Ishikawa (cell line): ENCODE measurements around the gene GRID1.
A peak's percentile ranks its signal among the peaks of the same experiment; 100 is the strongest.

Experiments
- CEBPB ChIP-seq: IDR thresholded peaks from 2 replicates; pipeline ENCODE4 v1.6.1; 2012
- CREB1 ChIP-seq: IDR thresholded peaks from 2 replicates; pipeline ENCODE4 v1.6.1; 2012; ENCODE audit warnings: low read depth
- EGR1 ChIP-seq: IDR thresholded peaks from 2 replicates; pipeline ENCODE4 v1.6.1; 2012
- EP300 ChIP-seq: IDR thresholded peaks from 2 replicates; pipeline ENCODE4 v1.6.1; 2012; ENCODE audit warnings: borderline replicate concordance
- FOXM1 ChIP-seq: IDR thresholded peaks from 2 replicates; pipeline ENCODE4 v1.6.1; 2012; ENCODE audit warnings: low read depth, borderline replicate concordance
- NFIC ChIP-seq: IDR thresholded peaks from 2 replicates; pipeline ENCODE4 v1.6.1; 2012
- RAD21 ChIP-seq: IDR thresholded peaks from 2 replicates; pipeline ENCODE4 v1.6.1; 2012; ENCODE audit warnings: low read depth
- TAF1 ChIP-seq: IDR thresholded peaks from 2 replicates; pipeline ENCODE4 v1.6.1; 2012; ENCODE audit warnings: low read depth, mild to moderate bottlenecking
- TCF12 ChIP-seq: IDR thresholded peaks from 2 replicates; pipeline ENCODE4 v1.6.1; 2012; ENCODE audit warnings: low read depth
- TEAD4 ChIP-seq: IDR thresholded peaks from 2 replicates; pipeline ENCODE4 v1.6.1; 2012
- USF1 ChIP-seq: IDR thresholded peaks from 2 replicates; pipeline ENCODE4 v1.6.1; 2012
- YY1 ChIP-seq: IDR thresholded peaks from 2 replicates; pipeline ENCODE4 v1.6.1; 2012; ENCODE audit warnings: low read depth
- ZBTB7A ChIP-seq: IDR thresholded peaks from 2 replicates; pipeline ENCODE4 v1.6.1; 2012; ENCODE audit warnings: low read depth
- TF ChIP-seq, protein P1 (sequence below): IDR thresholded peaks from 2 replicates; pipeline ENCODE4 v1.6.1; 2012; ENCODE audit warnings: low read depth, mild to moderate bottlenecking
- TF ChIP-seq, protein P2 (sequence below): IDR thresholded peaks from 2 replicates; pipeline ENCODE4 v1.6.1; 2012

GRID1 gene

GRCh38 chr10:86261941-86262687, 104.5 kb downstream of the GRID1 start:
- TF ChIP-seq RAD21 (peak; percentile 54), NFIC (peak; percentile 35; the same call in 1 of the 2 replicates), TCF12 (no peak)

DNA sequence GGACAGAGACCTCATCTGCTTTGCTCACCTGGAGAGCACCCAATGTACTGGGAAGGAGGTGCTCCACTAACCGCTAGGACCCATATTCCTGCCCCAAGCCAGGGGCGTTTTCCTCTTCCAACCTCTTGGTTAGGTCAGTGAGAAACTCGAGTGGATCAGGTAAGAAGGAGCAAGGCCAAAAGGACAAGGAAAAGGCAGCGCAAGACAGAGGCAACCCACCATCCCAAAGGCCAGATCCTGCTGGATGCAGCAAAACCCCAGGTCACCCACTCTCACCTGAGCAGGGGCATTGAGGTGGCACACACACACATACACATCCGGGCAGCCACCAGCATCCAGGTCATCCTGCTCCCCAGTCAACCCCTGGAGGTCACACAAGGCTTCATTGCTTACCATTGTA, 105.1 kb downstream of the GRID1 start:
- TF ChIP-seq TAF1 (no peak), USF1 (no peak), EP300 (no peak), FOXM1 (no peak), TEAD4 (no peak), EGR1 (no peak), YY1 (no peak), CREB1 (no peak), TCF12 (no peak), ZBTB7A (no peak), CEBPB (no peak), NFIC (no peak), RAD21 (no peak)
- TF ChIP-seq, protein P1, sequence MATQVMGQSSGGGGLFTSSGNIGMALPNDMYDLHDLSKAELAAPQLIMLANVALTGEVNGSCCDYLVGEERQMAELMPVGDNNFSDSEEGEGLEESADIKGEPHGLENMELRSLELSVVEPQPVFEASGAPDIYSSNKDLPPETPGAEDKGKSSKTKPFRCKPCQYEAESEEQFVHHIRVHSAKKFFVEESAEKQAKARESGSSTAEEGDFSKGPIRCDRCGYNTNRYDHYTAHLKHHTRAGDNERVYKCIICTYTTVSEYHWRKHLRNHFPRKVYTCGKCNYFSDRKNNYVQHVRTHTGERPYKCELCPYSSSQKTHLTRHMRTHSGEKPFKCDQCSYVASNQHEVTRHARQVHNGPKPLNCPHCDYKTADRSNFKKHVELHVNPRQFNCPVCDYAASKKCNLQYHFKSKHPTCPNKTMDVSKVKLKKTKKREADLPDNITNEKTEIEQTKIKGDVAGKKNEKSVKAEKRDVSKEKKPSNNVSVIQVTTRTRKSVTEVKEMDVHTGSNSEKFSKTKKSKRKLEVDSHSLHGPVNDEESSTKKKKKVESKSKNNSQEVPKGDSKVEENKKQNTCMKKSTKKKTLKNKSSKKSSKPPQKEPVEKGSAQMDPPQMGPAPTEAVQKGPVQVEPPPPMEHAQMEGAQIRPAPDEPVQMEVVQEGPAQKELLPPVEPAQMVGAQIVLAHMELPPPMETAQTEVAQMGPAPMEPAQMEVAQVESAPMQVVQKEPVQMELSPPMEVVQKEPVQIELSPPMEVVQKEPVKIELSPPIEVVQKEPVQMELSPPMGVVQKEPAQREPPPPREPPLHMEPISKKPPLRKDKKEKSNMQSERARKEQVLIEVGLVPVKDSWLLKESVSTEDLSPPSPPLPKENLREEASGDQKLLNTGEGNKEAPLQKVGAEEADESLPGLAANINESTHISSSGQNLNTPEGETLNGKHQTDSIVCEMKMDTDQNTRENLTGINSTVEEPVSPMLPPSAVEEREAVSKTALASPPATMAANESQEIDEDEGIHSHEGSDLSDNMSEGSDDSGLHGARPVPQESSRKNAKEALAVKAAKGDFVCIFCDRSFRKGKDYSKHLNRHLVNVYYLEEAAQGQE, result no peak
- TF ChIP-seq, protein P2, sequence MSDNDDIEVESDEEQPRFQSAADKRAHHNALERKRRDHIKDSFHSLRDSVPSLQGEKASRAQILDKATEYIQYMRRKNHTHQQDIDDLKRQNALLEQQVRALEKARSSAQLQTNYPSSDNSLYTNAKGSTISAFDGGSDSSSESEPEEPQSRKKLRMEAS, result no peak

DNA sequence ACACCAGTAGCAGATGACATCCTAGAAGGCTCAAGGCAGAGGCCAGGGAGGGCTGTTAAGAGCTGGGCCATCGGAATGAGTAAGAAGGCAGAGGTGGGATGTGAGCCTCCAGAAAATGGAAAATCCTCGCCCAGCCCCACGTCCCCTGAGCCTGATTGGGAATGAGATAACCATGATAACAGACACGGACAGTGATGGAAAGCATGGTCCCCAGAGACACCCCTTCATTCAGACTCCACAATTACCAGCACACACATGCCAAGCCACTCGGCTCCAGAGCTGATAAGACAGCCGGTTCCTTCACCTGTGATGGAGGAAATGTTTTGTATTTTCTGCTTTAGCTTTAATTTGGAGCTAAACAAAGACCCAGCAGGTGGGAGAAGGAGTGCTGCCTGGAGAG, 106.0 kb downstream of the GRID1 start:
- TF ChIP-seq, protein P1, result no peak
- TF ChIP-seq CEBPB (no peak), YY1 (no peak), TCF12 (no peak), CREB1 (no peak), ZBTB7A (no peak), USF1 (no peak), EGR1 (no peak), FOXM1 (no peak), RAD21 (no peak), EP300 (no peak), NFIC (no peak), TEAD4 (no peak), TAF1 (no peak)
- TF ChIP-seq, protein P2, result no peak

DNA sequence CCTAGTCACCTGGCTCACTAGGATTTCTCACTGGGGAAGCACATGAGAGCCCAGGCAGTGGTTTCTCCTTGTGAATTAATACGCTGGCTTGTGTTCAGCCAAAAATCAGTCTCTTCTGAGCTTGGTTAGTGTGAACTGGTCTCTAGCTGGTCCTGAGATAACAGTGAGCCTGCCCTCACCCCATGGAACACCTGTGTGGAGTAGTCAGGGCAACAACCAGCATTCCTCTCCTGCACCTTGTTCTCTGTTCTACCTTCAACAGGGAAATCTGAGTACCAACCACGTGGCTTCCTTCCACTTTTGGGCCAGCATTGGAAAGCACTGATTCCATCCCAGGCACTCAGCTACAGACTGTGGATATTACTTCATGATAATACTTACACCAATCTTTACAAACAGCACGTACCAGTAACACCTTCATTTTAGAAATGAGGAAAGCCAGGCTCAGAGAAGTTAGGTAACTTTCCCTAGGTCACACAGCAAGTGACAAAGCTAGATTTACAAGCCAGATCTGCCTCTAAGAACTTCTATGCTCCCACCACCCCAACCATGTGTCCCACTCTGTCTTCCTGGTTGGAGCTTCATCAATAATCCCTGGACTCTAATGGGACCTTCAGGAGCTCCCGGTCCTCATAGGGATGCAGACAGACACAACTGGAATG, 106.6 kb downstream of the GRID1 start:
- TF ChIP-seq YY1 (no peak), USF1 (no peak), RAD21 (no peak), CREB1 (no peak), TEAD4 (no peak), ZBTB7A (no peak), EGR1 (no peak), EP300 (no peak), TAF1 (no peak), FOXM1 (no peak), TCF12 (no peak), CEBPB (no peak), NFIC (no peak)
- TF ChIP-seq, protein P1, result no peak
- TF ChIP-seq, protein P2, result no peak
